ENCODE data around the gene CACNA2D2.

Gene CACNA2D2

GRCh38 chr3:50534681-50535330 is 31.4 kb upstream of the CACNA2D2 start:
- TF ChIP-seq CTCF (IDR thresholded peaks at IDR 0.05; ENCODE audit: low read depth, low read length) = no peak
- no peak overlapping the region for H3K4me3 ChIP-seq (replicated peaks in 1 of 2; ENCODE audit: low read depth in 2 of 2, low read length in 2 of 2)
- no peak for DNase-seq (ENCODE audit: low read depth in 2 of 2)

- no peak for DNase-seq (ENCODE audit: low read depth in 2 of 2)
- no peak overlapping the region for H3K4me3 ChIP-seq (replicated peaks in 1 of 2; ENCODE audit: low read depth in 2 of 2, low read length in 2 of 2)
- TF ChIP-seq CTCF (IDR thresholded peaks at IDR 0.05; ENCODE audit: low read depth, low read length) = no peak
These were observed 30.5 kb upstream of the CACNA2D2 start for GRCh38 chr3:50533807-50534461.

GRCh38 chr3:50533316-50533715 is 29.9 kb upstream of the CACNA2D2 start:
- no peak overlapping the region for H3K4me3 ChIP-seq (replicated peaks in 1 of 2; ENCODE audit: low read depth in 2 of 2, low read length in 2 of 2)
- no peak for DNase-seq (ENCODE audit: low read depth in 2 of 2)
- no peak for TF ChIP-seq CTCF (IDR thresholded peaks at IDR 0.05; ENCODE audit: low read depth, low read length)

- no peak for TF ChIP-seq CTCF (IDR thresholded peaks at IDR 0.05; ENCODE audit: low read depth, low read length)
- no peak for DNase-seq (ENCODE audit: low read depth in 2 of 2)
These were observed 28.8 kb upstream of the CACNA2D2 start for GRCh38 chr3:50532062-50532705.

GRCh38 chr3:50531201-50531600 is 27.8 kb upstream of the CACNA2D2 start:
- DNase-seq (ENCODE audit: low read depth in 2 of 2) = no peak
- TF ChIP-seq CTCF (IDR thresholded peaks at IDR 0.05; ENCODE audit: low read depth, low read length) = no peak

More at GRCh38 chr3:50532062-50532705, 28.8 kb upstream of the CACNA2D2 start:
- H3K4me3 ChIP-seq (replicated peaks in 1 of 2; ENCODE audit: low read depth in 2 of 2, low read length in 2 of 2) = no peak overlapping the region

GRCh38 chr3:50530001-50530970 is 26.9 kb upstream of the CACNA2D2 start:
- no peak overlapping the region for H3K4me3 ChIP-seq (replicated peaks in 1 of 2; ENCODE audit: low read depth in 2 of 2, low read length in 2 of 2)
- TF ChIP-seq CTCF (IDR thresholded peaks at IDR 0.05; ENCODE audit: low read depth, low read length) = no peak
- DNase-seq (ENCODE audit: low read depth in 2 of 2) = no peak

More at GRCh38 chr3:50531201-50531600, 27.8 kb upstream of the CACNA2D2 start:
- no peak overlapping the region for H3K4me3 ChIP-seq (replicated peaks in 1 of 2; ENCODE audit: low read depth in 2 of 2, low read length in 2 of 2)

All from cardiac fibroblast (primary cell).